ENCODE measurements around the gene CBX2.

The CBX2 gene

DNA sequence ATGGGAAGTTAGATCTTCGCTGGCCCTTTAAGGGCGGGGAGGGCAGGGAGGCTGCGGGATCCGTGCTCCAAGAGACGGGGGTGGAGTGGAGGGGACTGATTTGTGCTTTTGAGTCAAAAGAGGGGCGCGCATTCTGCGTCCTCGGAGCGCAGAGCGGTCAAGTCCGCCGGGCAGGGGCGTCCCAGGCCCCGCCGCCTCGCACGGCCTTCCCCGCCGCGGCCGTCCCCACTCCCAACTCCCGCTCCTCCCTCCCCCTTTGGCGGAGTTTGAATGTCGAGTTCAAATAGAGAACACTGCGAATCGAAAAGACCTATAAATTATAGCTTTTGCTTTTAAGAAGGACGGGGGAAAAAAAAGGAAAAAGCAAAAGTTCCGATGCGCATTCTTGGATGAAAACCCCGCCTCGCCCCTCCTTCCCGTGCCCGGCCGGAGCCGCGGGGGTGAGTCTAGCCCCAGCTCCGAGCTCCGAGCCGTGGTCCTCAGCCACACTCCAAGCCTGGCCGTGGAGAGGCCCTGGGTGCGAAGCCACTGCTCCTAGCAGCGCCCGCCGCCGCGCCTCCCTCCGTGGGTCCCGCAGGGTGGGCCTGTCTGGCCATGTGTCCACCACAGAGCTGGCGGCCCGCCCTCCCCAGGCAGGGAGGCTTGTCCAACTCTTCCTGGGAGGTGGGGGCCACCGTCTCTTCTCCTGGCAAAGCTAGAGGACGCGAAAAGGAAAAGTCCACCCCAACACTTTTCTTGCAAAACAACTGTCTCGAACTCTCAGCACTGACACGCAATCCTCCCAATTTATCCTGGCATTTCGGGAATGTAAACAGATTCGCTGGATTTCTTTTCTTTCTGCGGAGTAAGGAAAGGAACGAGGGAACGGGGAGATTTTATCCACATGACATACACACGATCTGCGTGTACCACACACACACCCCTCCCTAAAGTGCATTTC, 15.3 kb downstream of the CBX2 start:
- DNase-seq (ENCODE audit: low read depth, low spot score), result peak; percentile 55
- in situ Hi-C loops (cut with HindIII; ENCODE audit: low sequenced_read_pairs), result loop anchor here (25.0 kb wide), 1 partner anchor 194 kb away; no protein-coding TSS in a partner anchor
- H3K4me3 ChIP-seq (ENCODE audit: low read depth, low read length), result peak overlapping the region; percentile 29

DNA sequence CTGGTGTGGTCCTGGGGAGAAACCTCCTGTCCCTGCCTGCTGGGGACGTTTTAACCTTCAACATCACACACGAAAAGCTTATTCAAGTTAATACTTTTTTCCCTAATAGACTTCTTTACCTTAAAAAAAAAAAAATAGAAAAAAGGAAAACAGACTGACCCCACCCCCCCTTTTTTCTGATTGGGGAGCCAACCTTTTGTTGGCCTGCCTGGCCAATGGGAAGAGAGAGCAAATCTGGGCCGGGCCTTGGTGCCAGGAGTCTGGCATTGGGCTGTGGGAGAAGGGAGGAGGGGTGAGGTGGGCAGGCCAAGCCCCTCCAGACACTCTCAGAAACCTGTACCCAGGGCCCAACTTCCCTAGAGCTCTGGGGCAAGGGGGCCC, 16.0 kb downstream of the CBX2 start:
- in situ Hi-C loops (cut with HindIII; ENCODE audit: low sequenced_read_pairs), result loop anchor here (25.0 kb wide), 1 partner anchor 193 kb away; no protein-coding TSS in a partner anchor
- DNase-seq (ENCODE audit: low read depth, low spot score), result peak; percentile 51
- peak overlapping the region; percentile 29 for H3K4me3 ChIP-seq (ENCODE audit: low read depth, low read length)
- TF ChIP-seq CTCF (IDR thresholded peaks at IDR 0.05; ENCODE audit: low read depth, low read length), result no peak

More for the DNA sequence above, 15.3 kb downstream of the CBX2 start:
- no peak for TF ChIP-seq CTCF (IDR thresholded peaks at IDR 0.05; ENCODE audit: low read depth, low read length)

GRCh38 chr17:79794659-79795511, 16.9 kb downstream of the CBX2 start:
- in situ Hi-C loops (cut with HindIII; ENCODE audit: low sequenced_read_pairs), result loop anchor here (25.0 kb wide), 1 partner anchor 192 kb away; no protein-coding TSS in a partner anchor
- DNase-seq (ENCODE audit: low read depth, low spot score), result no peak
- no peak overlapping the region for H3K4me3 ChIP-seq (ENCODE audit: low read depth, low read length)
- TF ChIP-seq CTCF (IDR thresholded peaks at IDR 0.05; ENCODE audit: low read depth, low read length), result no peak

GRCh38 chr17:79795795-79796443, 18.0 kb downstream of the CBX2 start:
- in situ Hi-C loops (cut with HindIII; ENCODE audit: low sequenced_read_pairs), result loop anchor here (25.0 kb wide), 1 partner anchor 191 kb away; no protein-coding TSS in a partner anchor
- peak overlapping the region; percentile 72 for H3K4me3 ChIP-seq (ENCODE audit: low read depth, low read length)
- no peak for TF ChIP-seq CTCF (IDR thresholded peaks at IDR 0.05; ENCODE audit: low read depth, low read length)
- DNase-seq (ENCODE audit: low read depth, low spot score), result no peak

DNA sequence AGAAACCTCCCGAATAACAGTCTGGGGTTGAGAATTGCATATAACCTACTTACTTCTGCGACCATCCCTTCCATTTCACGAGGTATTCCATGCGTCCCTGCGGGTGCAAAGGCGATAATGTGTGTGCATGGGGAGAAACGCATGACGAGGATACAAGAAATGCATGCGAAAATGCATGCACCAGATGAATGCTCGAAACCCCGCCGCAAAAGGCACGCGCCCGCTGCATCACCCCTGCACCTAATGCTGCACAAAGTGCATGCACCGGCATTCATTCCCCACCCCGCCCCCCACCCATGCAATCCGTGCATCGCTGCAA, 18.5 kb downstream of the CBX2 start:
- DNase-seq (ENCODE audit: low read depth, low spot score), result no peak

More for the DNA sequence above, 18.5 kb downstream of the CBX2 start:
- H3K4me3 ChIP-seq (ENCODE audit: low read depth, low read length), result peak overlapping the region; percentile 72
- in situ Hi-C loops (cut with HindIII; ENCODE audit: low sequenced_read_pairs), result loop anchor here (25.0 kb wide), 1 partner anchor 191 kb away; no protein-coding TSS in a partner anchor
- TF ChIP-seq CTCF (IDR thresholded peaks at IDR 0.05; ENCODE audit: low read depth, low read length), result no peak
